DND-41 (cell line): Measurements from ENCODE around the gene NR1H4.

Source experiments
- ATAC-seq: fragments of 200-7000 bp; cut with Tn5 transposase; 3 replicates; pipeline ENCODE4 v1.9.1; 2021; ENCODE audit warnings: low read depth; ENCODE audit not compliant: insufficient read depth
- DNase-seq: peaks from one replicate; pipeline ENCODE4 v3.0.0-alpha.2; 2020
- H2AFZ ChIP-seq: 2 replicates; pipeline ENCODE4 v1.6.0; 2012; ENCODE audit warnings: low read depth, low read length
- H3K27ac ChIP-seq: 2 replicates; pipeline ENCODE4 v1.5.1; 2012; ENCODE audit warnings: low read length, inconsistent platforms
- H3K27me3 ChIP-seq: fragments of 200-600 bp; sonication (generic); 2 replicates; pipeline ENCODE4 v1.6.0; 2012; ENCODE audit warnings: low read length, mild to moderate bottlenecking, inconsistent platforms; ENCODE audit not compliant: insufficient read depth, poor library complexity
- H3K36me3 ChIP-seq: 2 replicates; pipeline ENCODE4 v1.5.1; 2012; ENCODE audit warnings: low read length, inconsistent platforms; ENCODE audit not compliant: insufficient read depth
- H3K4me1 ChIP-seq: 2 replicates; pipeline ENCODE4 v1.5.1; 2012; ENCODE audit warnings: mild to moderate bottlenecking, low read length; ENCODE audit not compliant: insufficient read depth
- H3K4me2 ChIP-seq: 2 replicates; pipeline ENCODE4 v1.6.0; 2012; ENCODE audit warnings: mild to moderate bottlenecking, moderate library complexity, low read length, inconsistent platforms; ENCODE audit not compliant: insufficient read depth
- H3K4me3 ChIP-seq, 2 experiments: fragments of 200-600 bp in 1 of 2; shearing (Covaris generic) in 1 of 2; 2 replicates each; pipeline ENCODE4 v1.5.1; 2012 to 2016; ENCODE audit warnings: inconsistent platforms in 2 of 2, low read length in 2 of 2, mild to moderate bottlenecking in 2 of 2, low read depth in 1 of 2, moderate library complexity in 1 of 2
- H3K79me2 ChIP-seq: 2 replicates; pipeline ENCODE4 v1.6.0; 2012; ENCODE audit warnings: low read length, inconsistent platforms; ENCODE audit not compliant: insufficient read depth
- H3K9ac ChIP-seq: 2 replicates; pipeline ENCODE4 v1.6.0; 2012; ENCODE audit warnings: low read depth, mild to moderate bottlenecking, inconsistent platforms, low read length, moderate library complexity
- H3K9me3 ChIP-seq: 2 replicates; pipeline ENCODE4 v1.5.1; 2012; ENCODE audit warnings: low read length, moderate library complexity, mild to moderate bottlenecking, inconsistent platforms; ENCODE audit not compliant: insufficient read depth, severe bottlenecking
- H4K20me1 ChIP-seq: 2 replicates; pipeline ENCODE4 v1.6.0; 2012; ENCODE audit warnings: low read length; ENCODE audit not compliant: insufficient read depth
- EZH2 ChIP-seq: IDR thresholded peaks from 3 replicates; pipeline ENCODE4 v1.6.1; 2012; ENCODE audit warnings: borderline replicate concordance, low read depth, mild to moderate bottlenecking, moderate library complexity, low read length, inconsistent platforms; ENCODE audit not compliant: severe bottlenecking
- TF ChIP-seq, protein P1 (sequence below): IDR thresholded peaks from 2 replicates; pipeline ENCODE4 v1.5.1; 2012; ENCODE audit warnings: borderline replicate concordance, low read length, moderate library complexity, mild to moderate bottlenecking; ENCODE audit not compliant: poor library complexity, severe bottlenecking; ENCODE audit errors: extremely low read depth

Gene NR1H4

GRCh38 chr12:100518376-100518775 lies 44.7 kb downstream of the NR1H4 start:
- no peak for ATAC-seq
- no peaks in the 10 kb centered on the region for H3K9me3 ChIP-seq
- H4K20me1 ChIP-seq, result no peaks in the 10 kb centered on the region
- H2AFZ ChIP-seq, result no peak overlapping the region
- no peak overlapping the region for H3K4me3 ChIP-seq
- no peaks in the 10 kb centered on the region for H3K79me2 ChIP-seq
- no peak overlapping the region for H3K4me2 ChIP-seq
- no peaks in the 10 kb centered on the region for H3K36me3 ChIP-seq
- no peak overlapping the region for H3K9ac ChIP-seq
- H3K4me1 ChIP-seq, result no peaks in the 10 kb centered on the region
- DNase-seq, result no peak
- H3K27ac ChIP-seq, result no peak overlapping the region
- H3K27me3 ChIP-seq, result no peaks in the 10 kb centered on the region
- TF ChIP-seq EZH2, result no peak
- TF ChIP-seq, protein P1, sequence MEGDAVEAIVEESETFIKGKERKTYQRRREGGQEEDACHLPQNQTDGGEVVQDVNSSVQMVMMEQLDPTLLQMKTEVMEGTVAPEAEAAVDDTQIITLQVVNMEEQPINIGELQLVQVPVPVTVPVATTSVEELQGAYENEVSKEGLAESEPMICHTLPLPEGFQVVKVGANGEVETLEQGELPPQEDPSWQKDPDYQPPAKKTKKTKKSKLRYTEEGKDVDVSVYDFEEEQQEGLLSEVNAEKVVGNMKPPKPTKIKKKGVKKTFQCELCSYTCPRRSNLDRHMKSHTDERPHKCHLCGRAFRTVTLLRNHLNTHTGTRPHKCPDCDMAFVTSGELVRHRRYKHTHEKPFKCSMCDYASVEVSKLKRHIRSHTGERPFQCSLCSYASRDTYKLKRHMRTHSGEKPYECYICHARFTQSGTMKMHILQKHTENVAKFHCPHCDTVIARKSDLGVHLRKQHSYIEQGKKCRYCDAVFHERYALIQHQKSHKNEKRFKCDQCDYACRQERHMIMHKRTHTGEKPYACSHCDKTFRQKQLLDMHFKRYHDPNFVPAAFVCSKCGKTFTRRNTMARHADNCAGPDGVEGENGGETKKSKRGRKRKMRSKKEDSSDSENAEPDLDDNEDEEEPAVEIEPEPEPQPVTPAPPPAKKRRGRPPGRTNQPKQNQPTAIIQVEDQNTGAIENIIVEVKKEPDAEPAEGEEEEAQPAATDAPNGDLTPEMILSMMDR, result no peak

- Histone ChIP-seq H3K9me3 (no peaks in the 10 kb centered on the region), H3K4me3 (no peak overlapping the region), H3K79me2 (no peaks in the 10 kb centered on the region), H3K4me1 (no peaks in the 10 kb centered on the region), H3K27me3 (no peaks in the 10 kb centered on the region), H3K27ac (no peak overlapping the region), H3K4me2 (no peak overlapping the region), H3K9ac (no peak overlapping the region), H2AFZ (no peak overlapping the region), H3K36me3 (no peaks in the 10 kb centered on the region), H4K20me1 (no peaks in the 10 kb centered on the region)
- no peak for ATAC-seq
- TF ChIP-seq, protein P1, result no peak
- TF ChIP-seq EZH2, result no peak
- DNase-seq, result no peak
Measured at GRCh38 chr12:100520048-100520769, 46.5 kb downstream of the NR1H4 start.

GRCh38 chr12:100521958-100522357 lies 48.3 kb downstream of the NR1H4 start:
- Histone ChIP-seq H4K20me1 (no peaks in the 10 kb centered on the region), H3K4me3 (no peak overlapping the region), H3K79me2 (no peaks in the 10 kb centered on the region), H3K9ac (no peak overlapping the region), H3K36me3 (no peaks in the 10 kb centered on the region), H3K27ac (no peak overlapping the region), H3K4me1 (no peaks in the 10 kb centered on the region), H2AFZ (no peak overlapping the region), H3K9me3 (no peaks in the 10 kb centered on the region), H3K4me2 (no peak overlapping the region), H3K27me3 (no peaks in the 10 kb centered on the region)
- DNase-seq (no peak), ATAC-seq (no peak)
- TF ChIP-seq, protein P1, result no peak
- no peak for TF ChIP-seq EZH2
